ENCODE data around the gene GALNT10.
"Not testable (repeated sequence)": the region's sequence is repeated elsewhere in the genome, so short reads cannot be mapped to it uniquely, and the experiment has no call there.

The GALNT10 gene

GRCh38 chr5:154352960-154353548 is 162.5 kb downstream of the GALNT10 start:
- H3K27ac ChIP-seq = no peak overlapping the region
- TF ChIP-seq ZFX (IDR thresholded peaks at IDR 0.05; ENCODE audit: borderline replicate concordance) = no peak
- no peak for TF ChIP-seq CTCF (IDR thresholded peaks at IDR 0.05)

GRCh38 chr5:154355129-154355611 is 164.6 kb downstream of the GALNT10 start:
- no peak overlapping the region for H3K27ac ChIP-seq
- TF ChIP-seq ZFX (IDR thresholded peaks at IDR 0.05; ENCODE audit: borderline replicate concordance) (no peak), CTCF (IDR thresholded peaks at IDR 0.05) (no peak)

- no peak for TF ChIP-seq CTCF (IDR thresholded peaks at IDR 0.05)
- TF ChIP-seq ZFX (IDR thresholded peaks at IDR 0.05; ENCODE audit: borderline replicate concordance) = no peak
- H3K27ac ChIP-seq = no peak overlapping the region
These were observed 165.6 kb downstream of the GALNT10 start for GRCh38 chr5:154356020-154356655.

GRCh38 chr5:154356958-154357357 is 166.4 kb downstream of the GALNT10 start:
- TF ChIP-seq ZFX (IDR thresholded peaks at IDR 0.05; ENCODE audit: borderline replicate concordance) (no peak), CTCF (IDR thresholded peaks at IDR 0.05) (no peak)
- H3K27ac ChIP-seq = no peak overlapping the region

GRCh38 chr5:154358516-154359220 is 168.1 kb downstream of the GALNT10 start:
- no peak for TF ChIP-seq ZFX (IDR thresholded peaks at IDR 0.05; ENCODE audit: borderline replicate concordance)
- no peak overlapping the region for H3K27ac ChIP-seq

- TF ChIP-seq CTCF (IDR thresholded peaks at IDR 0.05) (no peak), ZFX (IDR thresholded peaks at IDR 0.05; ENCODE audit: borderline replicate concordance) (no peak)
- no peak overlapping the region for H3K27ac ChIP-seq
These were observed 168.7 kb downstream of the GALNT10 start for GRCh38 chr5:154359221-154359573.

- not testable (repeated sequence) for H3K27ac ChIP-seq
These were observed 169.7 kb downstream of the GALNT10 start for GRCh38 chr5:154360241-154360640.

- TF ChIP-seq CTCF (IDR thresholded peaks at IDR 0.05) = no peak
- TF ChIP-seq ZFX (IDR thresholded peaks at IDR 0.05; ENCODE audit: borderline replicate concordance) = no peak
These were observed 172.9 kb downstream of the GALNT10 start for GRCh38 chr5:154363411-154363810.

More at GRCh38 chr5:154363411-154363810, 172.9 kb downstream of the GALNT10 start:
- no peak overlapping the region for H3K27ac ChIP-seq
